IPS-NIHi7 (cell line): ENCODE results near the gene ZNF782.
"Not testable (repeated sequence)": the region's sequence is repeated elsewhere in the genome, so short reads cannot be mapped to it uniquely, and the experiment has no call there.

Source experiments
- DNase-seq: peaks from one replicate; pipeline ENCODE4 v3.0.0; 2012; ENCODE audit warnings: mixed read lengths; ENCODE audit errors: extremely low spot score

The ZNF782 gene

DNA sequence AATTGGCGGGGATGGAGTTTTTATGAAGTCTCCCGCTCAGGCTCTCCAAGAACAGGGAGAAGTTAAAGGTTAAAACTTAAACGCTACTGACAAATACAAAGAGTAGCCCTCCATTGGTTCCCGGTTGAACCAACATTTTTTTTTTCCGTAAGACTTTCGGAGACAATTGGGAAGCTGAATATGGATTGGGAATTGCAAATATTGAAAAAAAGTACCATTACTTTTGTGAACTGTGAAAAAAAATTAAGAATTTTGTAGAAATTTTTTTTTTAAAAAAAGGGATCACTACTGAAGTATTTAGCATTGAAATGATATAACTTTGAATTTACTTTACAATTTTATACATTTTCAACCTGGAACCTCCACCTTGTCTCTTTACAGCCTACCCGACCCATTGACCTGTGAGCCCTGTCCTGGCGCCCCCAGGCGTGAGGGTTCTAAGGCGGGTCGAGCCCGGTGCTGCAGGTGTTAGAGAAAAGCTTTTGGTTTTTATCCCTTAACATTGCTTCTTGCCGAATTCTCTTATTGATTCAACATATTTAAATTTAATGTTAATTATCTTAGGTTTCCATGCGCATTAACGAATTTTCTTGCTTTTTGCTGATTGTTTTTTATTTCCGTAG, 448 bp upstream of the ZNF782 start:
- DNase-seq, result peak; percentile 32

DNA sequence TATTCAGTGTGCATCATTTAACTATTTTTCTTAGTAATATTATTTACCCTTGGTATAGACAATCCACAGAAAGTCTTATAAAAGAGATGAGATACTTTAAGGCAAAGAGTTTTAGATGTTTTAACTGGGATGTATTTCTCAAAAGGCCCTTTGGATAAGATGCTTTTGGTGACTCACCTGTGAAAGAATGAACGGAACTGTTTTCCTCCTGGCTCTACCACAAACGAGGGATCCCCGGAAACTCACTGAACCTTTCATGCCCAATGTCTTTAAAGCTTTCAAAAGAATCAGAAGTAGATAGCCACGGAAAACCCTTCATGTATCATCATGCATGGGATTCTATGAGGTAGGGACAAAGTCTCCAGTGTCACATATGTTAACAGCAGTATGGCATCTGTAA, 1.6 kb downstream of the ZNF782 start:
- DNase-seq, result no peak

- no peak for DNase-seq
Observed at GRCh38 chr9:96844040-96844439, 10.3 kb downstream of the ZNF782 start.

- no peak for DNase-seq
Observed at GRCh38 chr9:96818533-96818932, 35.8 kb downstream of the ZNF782 start.

GRCh38 chr9:96817973-96818372, 36.3 kb downstream of the ZNF782 start:
- no peak for DNase-seq

DNA sequence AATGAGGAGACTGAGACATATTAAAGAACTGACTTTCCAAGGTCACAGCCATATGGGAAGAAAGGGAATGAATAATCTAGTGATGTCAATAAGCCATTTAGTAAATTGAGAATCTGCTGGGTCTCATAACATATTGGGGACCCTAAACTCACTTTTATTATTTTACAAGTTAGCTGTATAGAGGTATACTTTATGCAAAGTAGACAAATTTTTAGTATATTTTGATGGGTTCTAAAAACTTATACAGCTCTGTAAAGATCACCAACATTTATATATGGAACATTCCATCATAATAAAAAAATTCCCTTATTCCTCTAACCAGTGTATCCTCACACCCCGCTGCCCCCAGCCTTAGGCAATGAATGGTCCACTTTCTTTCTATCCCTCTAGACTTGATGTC, 40.7 kb downstream of the ZNF782 start:
- DNase-seq, result no peak

GRCh38 chr9:96798959-96799358, 55.4 kb downstream of the ZNF782 start:
- not testable (repeated sequence) for DNase-seq

DNA sequence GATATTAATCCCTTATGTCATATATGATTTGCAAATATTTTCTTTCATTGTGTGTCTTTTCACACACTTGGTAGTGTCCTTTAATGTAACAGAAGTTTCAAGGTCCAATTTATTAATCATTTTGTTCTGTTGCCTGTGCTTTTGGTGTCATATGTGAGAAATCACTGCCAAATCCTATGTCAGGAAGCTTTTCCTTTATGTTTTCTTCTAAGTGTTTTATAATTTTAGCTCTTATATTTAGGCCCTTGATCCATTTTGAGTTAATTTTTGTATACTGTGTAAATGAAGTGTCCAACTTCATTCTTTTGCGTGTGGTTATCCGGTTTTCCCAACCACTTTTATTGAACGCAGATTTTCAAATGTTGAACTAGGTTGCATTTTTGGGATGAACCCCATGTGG, 70.3 kb downstream of the ZNF782 start:
- no peak for DNase-seq

DNA sequence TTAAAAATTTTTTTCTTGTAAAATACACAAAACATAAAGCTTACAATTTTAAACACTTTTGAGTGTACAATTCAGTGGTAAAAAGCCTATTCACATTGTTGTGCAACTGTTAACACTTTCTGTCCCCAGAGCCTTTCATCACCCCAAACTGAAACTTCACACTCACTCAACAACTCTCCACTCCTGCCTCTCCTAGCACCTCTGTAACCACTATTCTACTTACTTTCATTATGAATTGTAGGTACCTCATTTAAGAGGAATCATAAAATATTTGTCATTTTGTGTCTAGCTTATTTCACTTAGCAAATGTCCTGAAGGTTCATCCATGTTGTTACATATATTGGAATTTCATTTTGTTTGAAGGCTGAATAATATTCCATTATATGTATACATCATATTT, 72.1 kb downstream of the ZNF782 start:
- DNase-seq, result no peak

- no peak for DNase-seq
Observed at GRCh38 chr9:96781552-96781951, 72.8 kb downstream of the ZNF782 start.

GRCh38 chr9:96779089-96779488, 75.2 kb downstream of the ZNF782 start:
- no peak for DNase-seq

- no peak for DNase-seq
Observed at GRCh38 chr9:96777426-96777864, 76.9 kb downstream of the ZNF782 start.

GRCh38 chr9:96771124-96771523, 83.2 kb downstream of the ZNF782 start:
- no peak for DNase-seq

GRCh38 chr9:96769989-96770388, 84.3 kb downstream of the ZNF782 start:
- DNase-seq, result no peak
